HG03103 (cell line): ENCODE results near the gene RNF146.
"Not testable (repeated sequence)": the region's sequence is repeated elsewhere in the genome, so short reads cannot be mapped to it uniquely, and the experiment has no call there.

Experiments
- ATAC-seq: cut with Tn5 transposase; IDR thresholded peaks from one replicate; pipeline ENCODE4 v1.9.1; 2021; ENCODE audit warnings: low read depth; ENCODE audit not compliant: unreplicated experiment

The RNF146 gene

GRCh38 chr6:127266178-127266891 lies at the start of gene RNF146:
Gene RNF146, plus strand, starts transcription at chr6:127266864. Its CDS starts 13,475 bp downstream, at chr6:127280339.
- peak; percentile 78 for ATAC-seq

GRCh38 chr6:127219869-127220268 lies 46.8 kb upstream of the RNF146 start:
- ATAC-seq = no peak

GRCh38 chr6:127221201-127221600 lies 45.5 kb upstream of the RNF146 start:
- ATAC-seq = no peak

- ATAC-seq = no peak
Observed at GRCh38 chr6:127222418-127222817, 44.2 kb upstream of the RNF146 start.

- ATAC-seq = no peak
Observed at GRCh38 chr6:127225497-127225896, 41.2 kb upstream of the RNF146 start.

GRCh38 chr6:127233819-127234218 lies 32.8 kb upstream of the RNF146 start:
- ATAC-seq = not testable (repeated sequence)

- no peak for ATAC-seq
Observed at GRCh38 chr6:127243501-127243900, 23.2 kb upstream of the RNF146 start.

GRCh38 chr6:127247114-127248096 lies 19.3 kb upstream of the RNF146 start:
- ATAC-seq = no peak

GRCh38 chr6:127249621-127250020 lies 17.0 kb upstream of the RNF146 start:
- no peak for ATAC-seq

GRCh38 chr6:127255286-127255685 lies 11.4 kb upstream of the RNF146 start:
- ATAC-seq = no peak

- no peak for ATAC-seq
Observed at GRCh38 chr6:127262896-127263295, 3.8 kb upstream of the RNF146 start.

- no peak for ATAC-seq
Observed at GRCh38 chr6:127263481-127263880, 3.2 kb upstream of the RNF146 start.

- ATAC-seq = peak; percentile 66
Observed at GRCh38 chr6:127266892-127267645, 405 bp downstream of the RNF146 start.

GRCh38 chr6:127267646-127268625 lies 1.3 kb downstream of the RNF146 start:
- ATAC-seq = no peak

GRCh38 chr6:127272576-127272975 lies 5.9 kb downstream of the RNF146 start:
- ATAC-seq = no peak

GRCh38 chr6:127273499-127273898 lies 6.8 kb downstream of the RNF146 start:
- no peak for ATAC-seq

GRCh38 chr6:127276331-127276730 lies 9.7 kb downstream of the RNF146 start:
- no peak for ATAC-seq

- ATAC-seq = no peak
Observed at GRCh38 chr6:127277878-127278843, 11.5 kb downstream of the RNF146 start.
